ENCODE measurements around the gene TMEM131. TPM values are rescaled to one million over a fixed set of nuclear protein-coding genes. Genes with fewer than 3 reads are reported as not detected.

The TMEM131 gene
- total RNA-seq, 1 experiment from 2014 or later, result 28.9 TPM

DNA sequence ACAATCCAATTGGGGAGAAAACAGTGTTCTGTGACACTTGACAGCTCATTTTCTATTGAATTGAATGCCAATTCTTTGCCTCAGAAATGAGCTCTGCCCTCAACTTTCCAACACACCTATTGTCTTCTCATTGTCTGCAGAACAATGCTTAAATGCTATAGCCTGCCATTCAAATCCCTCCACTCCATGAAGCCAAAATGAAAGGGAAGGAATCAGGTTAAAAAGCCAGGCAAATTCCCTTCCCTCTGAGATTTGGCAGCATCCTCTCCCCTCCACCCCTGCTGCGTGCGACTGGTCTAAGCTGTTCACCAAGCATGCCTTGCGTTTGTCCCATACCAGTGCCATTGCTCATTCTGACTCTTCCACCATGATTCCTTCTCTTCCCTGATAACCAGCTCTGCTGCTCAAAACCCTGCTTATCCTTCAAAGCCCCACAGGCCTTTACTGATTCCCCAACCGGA lies 32.4 kb upstream of the TMEM131 start:
- H3K9me3 ChIP-seq (ENCODE audit: low read depth, low read length, poor library complexity, severe bottlenecking), result no peaks in the 10 kb centered on the region
- no peak overlapping the region for H3K27ac ChIP-seq (ENCODE audit: low read depth, low read length, poor library complexity, severe bottlenecking)
- ChIA-PET POLR2A (ENCODE audit: low non-redundant PET) (no interaction called here), CTCF (no interaction called here)
- BruUV-seq (replicated peaks), result no TSS peak
- no peak for DNase-seq (ENCODE audit: low spot score)
- intact Hi-C loops (cut with micrococcal nuclease; ENCODE audit: unreplicated experiment), result no loop called here
- TF ChIP-seq, protein P1, sequence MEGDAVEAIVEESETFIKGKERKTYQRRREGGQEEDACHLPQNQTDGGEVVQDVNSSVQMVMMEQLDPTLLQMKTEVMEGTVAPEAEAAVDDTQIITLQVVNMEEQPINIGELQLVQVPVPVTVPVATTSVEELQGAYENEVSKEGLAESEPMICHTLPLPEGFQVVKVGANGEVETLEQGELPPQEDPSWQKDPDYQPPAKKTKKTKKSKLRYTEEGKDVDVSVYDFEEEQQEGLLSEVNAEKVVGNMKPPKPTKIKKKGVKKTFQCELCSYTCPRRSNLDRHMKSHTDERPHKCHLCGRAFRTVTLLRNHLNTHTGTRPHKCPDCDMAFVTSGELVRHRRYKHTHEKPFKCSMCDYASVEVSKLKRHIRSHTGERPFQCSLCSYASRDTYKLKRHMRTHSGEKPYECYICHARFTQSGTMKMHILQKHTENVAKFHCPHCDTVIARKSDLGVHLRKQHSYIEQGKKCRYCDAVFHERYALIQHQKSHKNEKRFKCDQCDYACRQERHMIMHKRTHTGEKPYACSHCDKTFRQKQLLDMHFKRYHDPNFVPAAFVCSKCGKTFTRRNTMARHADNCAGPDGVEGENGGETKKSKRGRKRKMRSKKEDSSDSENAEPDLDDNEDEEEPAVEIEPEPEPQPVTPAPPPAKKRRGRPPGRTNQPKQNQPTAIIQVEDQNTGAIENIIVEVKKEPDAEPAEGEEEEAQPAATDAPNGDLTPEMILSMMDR (conservative IDR thresholded peaks at IDR 0.05; ENCODE audit: low read depth, low read length), result no peak
- no peak for TF ChIP-seq EZH2 (IDR thresholded peaks at IDR 0.05; ENCODE audit: borderline replicate concordance, low read depth, low read length, poor library complexity, severe bottlenecking)
- no peaks in the 10 kb centered on the region for H3K36me3 ChIP-seq (ENCODE audit: insufficient read depth, low read length, poor library complexity, severe bottlenecking)
- H3K4me3 ChIP-seq (ENCODE audit: low read depth, low read length, poor library complexity, severe bottlenecking), result no peak overlapping the region
- peaks cover 10% of the 10 kb centered on the region for H3K27me3 ChIP-seq (replicated peaks; ENCODE audit: insufficient read depth, low read depth, low read length, poor library complexity)
- H3K4me1 ChIP-seq (ENCODE audit: insufficient read depth, low read length, poor library complexity, severe bottlenecking), result no peaks in the 10 kb centered on the region

DNA sequence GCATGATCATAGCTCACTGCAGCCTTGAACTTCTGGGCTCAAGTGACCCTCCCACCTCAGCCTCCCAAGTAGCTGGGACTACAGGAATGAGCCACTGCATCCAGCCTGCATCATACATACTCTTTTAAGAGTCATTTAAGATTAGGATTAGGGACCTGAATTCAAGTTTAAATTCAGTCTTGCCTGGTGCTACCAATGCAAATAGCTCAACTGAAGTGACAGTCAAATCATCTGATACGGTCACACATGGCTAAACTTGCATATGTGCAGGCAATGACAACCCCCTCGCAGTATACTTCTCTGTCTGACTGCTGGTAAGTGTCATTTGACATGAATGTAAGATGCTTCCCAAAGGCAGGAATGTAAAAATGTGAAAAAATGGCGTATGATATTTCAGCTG lies 31.8 kb upstream of the TMEM131 start:
- BruUV-seq (replicated peaks), result no TSS peak
- H3K27me3 ChIP-seq (replicated peaks; ENCODE audit: insufficient read depth, low read depth, low read length, poor library complexity), result peaks cover 10% of the 10 kb centered on the region
- intact Hi-C loops (cut with micrococcal nuclease; ENCODE audit: unreplicated experiment), result no loop called here
- ChIA-PET CTCF (no interaction called here), POLR2A (ENCODE audit: low non-redundant PET) (no interaction called here)
- no peak for DNase-seq (ENCODE audit: low spot score)
- no peaks in the 10 kb centered on the region for H3K4me1 ChIP-seq (ENCODE audit: insufficient read depth, low read length, poor library complexity, severe bottlenecking)
- H3K36me3 ChIP-seq (ENCODE audit: insufficient read depth, low read length, poor library complexity, severe bottlenecking), result no peaks in the 10 kb centered on the region
- no peaks in the 10 kb centered on the region for H3K9me3 ChIP-seq (ENCODE audit: low read depth, low read length, poor library complexity, severe bottlenecking)
- TF ChIP-seq EZH2 (IDR thresholded peaks at IDR 0.05; ENCODE audit: borderline replicate concordance, low read depth, low read length, poor library complexity, severe bottlenecking), result no peak
- TF ChIP-seq, protein P1 (conservative IDR thresholded peaks at IDR 0.05; ENCODE audit: low read depth, low read length), result no peak
- H3K27ac ChIP-seq (ENCODE audit: low read depth, low read length, poor library complexity, severe bottlenecking), result no peak overlapping the region
- no peak overlapping the region for H3K4me3 ChIP-seq (ENCODE audit: low read depth, low read length, poor library complexity, severe bottlenecking)

DNA sequence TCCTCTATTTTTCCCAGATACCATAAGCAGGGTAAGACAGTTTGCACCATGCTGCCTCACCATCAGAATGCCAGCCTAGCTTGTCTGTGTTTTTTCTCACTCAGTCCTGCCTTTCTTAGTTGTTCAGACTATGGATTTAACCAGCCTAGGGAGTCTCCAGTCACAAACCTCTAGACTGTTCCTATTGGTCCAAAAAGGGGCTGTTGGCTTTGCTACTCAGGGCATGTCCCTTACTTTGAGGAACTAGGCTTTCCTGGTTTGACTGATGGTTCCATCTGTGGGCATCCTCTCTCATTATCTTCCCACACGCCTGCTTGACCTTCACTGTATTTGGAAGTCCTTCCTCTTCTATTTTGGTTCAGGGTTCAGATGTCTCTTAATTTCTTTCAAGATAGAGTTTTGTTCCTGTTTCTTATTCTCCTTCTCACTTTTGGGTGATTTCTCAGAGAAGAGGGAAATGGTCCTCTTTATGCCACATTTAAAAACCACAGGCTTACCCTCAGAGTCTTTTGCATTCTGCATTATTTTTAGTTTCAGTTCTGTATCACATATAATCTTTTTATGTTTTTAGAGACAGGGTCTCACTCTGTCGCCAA lies 31.3 kb upstream of the TMEM131 start:
- CTCF ChIA-PET, result no interaction called here
- TF ChIP-seq, protein P1 (conservative IDR thresholded peaks at IDR 0.05; ENCODE audit: low read depth, low read length), result no peak
- no peak for TF ChIP-seq EZH2 (IDR thresholded peaks at IDR 0.05; ENCODE audit: borderline replicate concordance, low read depth, low read length, poor library complexity, severe bottlenecking)
- H3K27ac ChIP-seq (ENCODE audit: low read depth, low read length, poor library complexity, severe bottlenecking), result no peak overlapping the region
- intact Hi-C loops (cut with micrococcal nuclease; ENCODE audit: unreplicated experiment), result no loop called here
- no peaks in the 10 kb centered on the region for H3K36me3 ChIP-seq (ENCODE audit: insufficient read depth, low read length, poor library complexity, severe bottlenecking)
- POLR2A ChIA-PET (ENCODE audit: low non-redundant PET), result no interaction called here
- no TSS peak for BruUV-seq (replicated peaks)
- no peak overlapping the region for H3K4me3 ChIP-seq (ENCODE audit: low read depth, low read length, poor library complexity, severe bottlenecking)
- no peaks in the 10 kb centered on the region for H3K9me3 ChIP-seq (ENCODE audit: low read depth, low read length, poor library complexity, severe bottlenecking)
- peaks cover 10% of the 10 kb centered on the region for H3K27me3 ChIP-seq (replicated peaks; ENCODE audit: insufficient read depth, low read depth, low read length, poor library complexity)
- no peaks in the 10 kb centered on the region for H3K4me1 ChIP-seq (ENCODE audit: insufficient read depth, low read length, poor library complexity, severe bottlenecking)
- DNase-seq (ENCODE audit: low spot score), result no peak
